HG02943 (cell line): ENCODE data around the gene STAT1.

Experiments
- ATAC-seq: cut with Tn5 transposase; IDR thresholded peaks from one replicate; pipeline ENCODE4 v1.9.1; 2021; ENCODE audit warnings: mild to moderate bottlenecking, low read depth, moderate library complexity; ENCODE audit not compliant: unreplicated experiment

The STAT1 gene

DNA sequence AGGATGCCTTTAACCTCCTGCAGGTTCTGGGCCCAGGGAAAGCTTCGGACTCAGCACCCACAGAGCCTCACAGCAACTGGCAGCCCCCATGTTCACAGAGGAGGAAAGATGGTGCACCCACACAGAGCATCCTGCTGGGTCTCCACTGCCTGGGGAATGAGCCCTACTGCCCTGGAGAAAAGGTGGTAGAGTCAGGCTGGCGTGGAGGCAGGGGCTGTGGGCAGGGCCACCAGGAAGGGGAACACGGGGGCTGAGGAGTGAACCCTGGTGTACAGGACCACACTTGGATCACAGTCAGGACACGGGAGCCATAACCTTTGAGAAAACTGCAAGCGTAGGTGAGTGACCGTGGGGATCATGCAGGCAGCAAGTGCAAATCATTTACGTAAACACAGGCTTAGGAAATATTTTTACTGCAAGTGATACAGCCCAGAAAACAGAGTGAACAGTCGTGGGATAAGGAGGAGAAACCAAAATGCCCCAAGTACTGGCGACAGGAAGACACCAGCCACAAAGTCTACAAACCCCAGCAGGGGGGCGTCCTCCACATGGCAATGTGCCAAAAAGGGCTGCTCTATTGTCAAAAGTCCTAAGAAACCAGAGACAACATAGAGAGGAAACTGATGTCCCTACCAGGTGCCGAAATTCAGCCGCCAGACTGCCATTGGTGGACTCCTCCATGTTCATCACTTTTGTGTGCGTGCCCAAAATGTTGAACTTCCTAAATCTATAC, 27.6 kb downstream of the STAT1 start:
- no peak for ATAC-seq

DNA sequence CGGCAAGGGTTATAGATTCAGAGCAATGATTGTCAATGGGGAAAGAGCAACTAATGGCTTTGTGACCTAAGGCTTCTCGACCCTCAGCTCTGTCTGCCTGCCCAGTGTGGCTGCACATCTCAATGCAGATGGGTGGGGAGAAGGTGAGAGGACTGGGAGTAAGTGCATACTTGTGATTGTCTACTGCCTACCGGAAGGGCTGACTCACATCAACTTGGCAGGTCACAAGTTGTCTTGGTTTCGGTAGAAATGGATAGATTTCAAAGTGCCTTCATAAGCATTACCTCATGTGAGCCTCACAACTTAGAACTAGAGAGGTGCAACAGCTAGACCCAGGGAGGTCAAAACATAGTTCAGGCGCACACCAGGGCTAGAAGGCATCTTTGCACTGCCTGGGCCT, 29.4 kb downstream of the STAT1 start:
- ATAC-seq = no peak

- no peak for ATAC-seq
Observed at GRCh38 chr2:190982262-190983034, 31.5 kb downstream of the STAT1 start.

- no peak for ATAC-seq
Observed at GRCh38 chr2:190981733-190982132, 32.2 kb downstream of the STAT1 start.

DNA sequence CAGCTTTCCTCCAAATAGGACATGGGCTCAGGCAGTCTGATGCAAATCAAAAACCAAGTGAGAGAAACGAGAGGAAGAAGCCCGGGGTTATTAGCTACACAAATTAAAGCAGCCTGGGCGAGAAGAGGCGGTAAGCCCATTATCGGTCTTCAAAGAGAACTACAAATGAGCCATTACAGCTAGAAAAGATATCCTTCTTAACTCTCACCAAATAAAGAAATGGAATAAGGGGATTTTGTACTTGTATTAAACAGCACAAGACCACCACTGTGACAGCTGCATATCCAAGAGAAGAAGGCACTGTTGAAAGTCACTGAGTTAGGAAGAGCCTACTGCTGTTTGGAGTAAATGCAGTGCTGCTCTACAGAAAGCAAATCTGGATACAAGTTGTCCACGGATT, 32.6 kb downstream of the STAT1 start:
- no peak for ATAC-seq

GRCh38 chr2:190980630-190981209, 33.3 kb downstream of the STAT1 start:
- ATAC-seq = no peak

GRCh38 chr2:190979906-190980629, 33.9 kb downstream of the STAT1 start:
- ATAC-seq = no peak

GRCh38 chr2:190978389-190979053, 35.5 kb downstream of the STAT1 start:
- no peak for ATAC-seq

DNA sequence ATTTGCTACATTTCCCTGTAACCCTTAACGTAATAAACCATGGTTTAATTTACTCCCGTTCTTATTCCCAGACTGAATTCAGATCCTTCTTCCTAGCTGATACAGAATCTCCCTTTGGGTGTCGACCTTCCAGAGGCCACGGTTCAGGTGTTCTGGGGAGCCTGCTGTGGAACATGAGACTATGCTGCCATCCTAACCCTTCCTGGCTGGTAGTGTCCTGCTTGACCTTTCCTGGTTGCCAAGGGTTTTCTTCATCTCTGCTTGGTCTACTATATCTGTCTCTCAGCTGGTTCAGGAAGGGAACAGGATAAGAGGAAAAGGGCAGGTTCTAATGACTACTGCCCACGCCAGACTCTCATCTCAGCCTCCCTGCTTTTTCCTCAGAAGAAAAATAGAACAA, 36.5 kb downstream of the STAT1 start:
- ATAC-seq = no peak

DNA sequence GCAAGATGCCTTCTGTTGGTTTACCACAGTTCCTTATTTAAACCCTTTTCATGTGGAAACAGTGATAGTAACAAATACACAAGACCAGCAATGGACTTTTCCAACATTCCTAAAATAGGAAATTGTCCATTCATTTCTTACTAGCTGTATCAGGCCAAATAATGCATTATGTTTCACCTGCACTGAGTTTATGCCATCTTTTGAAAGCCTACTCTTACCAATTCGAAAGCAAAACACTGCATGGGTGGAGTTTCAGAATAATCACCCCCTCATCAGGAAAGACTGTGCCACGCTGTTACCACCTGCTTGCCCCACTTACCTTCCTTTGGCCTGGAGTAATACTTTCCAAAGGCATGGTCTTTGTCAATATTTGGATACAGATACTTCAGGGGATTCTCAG, 37.5 kb downstream of the STAT1 start:
- no peak for ATAC-seq

DNA sequence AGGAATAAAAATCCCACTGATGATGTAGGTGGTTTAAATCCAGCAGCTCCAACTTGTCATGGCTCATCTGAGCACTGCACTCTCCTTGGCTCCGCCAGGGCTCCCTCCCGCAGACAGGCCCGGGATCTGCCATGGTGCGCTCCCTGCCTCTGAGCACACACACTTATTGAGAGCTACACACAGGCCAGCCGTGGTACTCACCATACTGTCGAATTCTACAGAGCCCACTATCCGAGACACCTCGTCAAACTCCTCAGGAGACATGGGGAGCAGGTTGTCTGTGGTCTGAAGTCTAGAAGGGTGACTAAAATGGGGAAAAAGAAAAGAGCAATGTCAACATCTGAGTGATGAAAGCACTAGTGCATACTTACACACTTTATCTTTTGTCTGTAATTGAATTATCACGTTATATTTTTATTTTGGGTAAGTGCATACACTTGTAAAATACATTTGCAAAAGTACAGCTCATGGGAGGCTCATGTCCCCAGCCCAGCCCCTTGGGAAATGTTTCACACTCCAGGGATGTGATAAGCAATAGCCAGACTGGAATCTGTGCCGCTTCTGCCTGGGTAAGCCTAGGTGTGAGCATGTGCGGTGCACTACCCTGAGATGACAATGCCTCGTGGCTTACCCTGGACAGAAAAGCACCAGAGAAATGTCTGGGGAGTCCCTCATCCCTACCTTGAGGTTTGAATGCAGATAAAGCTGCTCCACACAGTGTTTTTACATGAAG, 39.2 kb downstream of the STAT1 start:
- no peak for ATAC-seq

- ATAC-seq = no peak
Observed at GRCh38 chr2:190973726-190974628, 40.0 kb downstream of the STAT1 start.

DNA sequence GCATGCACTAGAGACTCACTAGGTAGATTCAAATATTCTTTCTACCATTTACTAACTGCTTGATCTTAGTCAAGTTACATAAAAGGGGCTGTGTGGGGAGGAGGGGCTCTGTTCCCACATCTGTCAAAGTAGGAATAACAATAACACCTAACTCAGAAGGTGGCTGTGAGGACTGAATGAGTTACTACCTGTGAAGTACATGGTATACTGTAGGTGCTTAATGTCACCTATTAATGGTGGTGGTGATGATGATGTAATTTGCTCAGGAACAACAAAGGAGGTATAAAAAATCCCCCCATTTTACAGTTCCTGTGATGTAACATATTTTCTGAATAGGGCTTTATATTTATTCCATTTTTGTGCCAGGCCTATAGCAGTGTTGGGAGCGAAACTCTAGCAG, 40.7 kb downstream of the STAT1 start:
- ATAC-seq = no peak

- no peak for ATAC-seq
Observed at GRCh38 chr2:190972846-190973245, 41.1 kb downstream of the STAT1 start.

DNA sequence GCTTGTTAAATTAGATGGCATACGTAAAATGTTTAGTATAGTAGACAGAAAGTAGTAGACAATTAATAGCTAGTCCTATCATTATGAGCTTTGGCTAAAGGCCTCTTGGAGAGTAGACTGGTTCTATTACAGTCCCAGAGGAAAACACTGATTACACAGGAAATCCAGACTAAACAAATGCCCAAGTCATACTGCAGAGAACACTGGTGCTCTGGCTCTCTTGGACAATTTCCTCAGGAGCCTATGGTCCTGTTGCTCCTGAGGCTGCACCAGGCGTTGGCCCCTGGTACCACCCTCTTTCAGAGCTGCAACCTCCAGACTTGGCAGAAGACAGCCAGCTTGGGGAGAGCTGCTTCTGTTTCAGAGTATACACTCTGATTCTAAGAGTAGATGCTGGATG, 41.8 kb downstream of the STAT1 start:
- ATAC-seq = no peak

GRCh38 chr2:190970873-190971506, 43.0 kb downstream of the STAT1 start:
- ATAC-seq = no peak

DNA sequence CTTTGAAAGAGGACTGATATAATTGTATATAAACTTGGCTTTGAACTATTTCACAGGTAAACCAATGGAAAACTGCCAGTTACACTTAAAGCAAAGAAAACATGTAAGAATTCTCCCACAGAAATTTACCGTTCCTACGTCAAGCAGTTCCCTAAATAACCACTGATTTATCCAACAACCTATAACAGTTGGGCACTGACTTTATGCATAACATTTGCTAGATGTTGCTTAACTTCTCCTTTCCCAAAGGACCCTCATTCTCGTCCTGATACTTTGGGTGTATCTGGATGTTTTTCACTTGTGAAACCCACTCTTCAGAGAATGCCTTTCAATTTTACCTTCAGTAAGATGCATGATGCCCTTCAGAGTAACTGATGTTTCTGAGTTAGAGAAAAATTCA, 43.8 kb downstream of the STAT1 start:
- no peak for ATAC-seq

GRCh38 chr2:190968522-190968921, 45.4 kb downstream of the STAT1 start:
- ATAC-seq = no peak
